ENCODE measurements around the gene TYSND1.
"Not testable (repeated sequence)": the region's sequence is repeated elsewhere in the genome, so short reads cannot be mapped to it uniquely, and the experiment has no call there.

Gene TYSND1, protein sequence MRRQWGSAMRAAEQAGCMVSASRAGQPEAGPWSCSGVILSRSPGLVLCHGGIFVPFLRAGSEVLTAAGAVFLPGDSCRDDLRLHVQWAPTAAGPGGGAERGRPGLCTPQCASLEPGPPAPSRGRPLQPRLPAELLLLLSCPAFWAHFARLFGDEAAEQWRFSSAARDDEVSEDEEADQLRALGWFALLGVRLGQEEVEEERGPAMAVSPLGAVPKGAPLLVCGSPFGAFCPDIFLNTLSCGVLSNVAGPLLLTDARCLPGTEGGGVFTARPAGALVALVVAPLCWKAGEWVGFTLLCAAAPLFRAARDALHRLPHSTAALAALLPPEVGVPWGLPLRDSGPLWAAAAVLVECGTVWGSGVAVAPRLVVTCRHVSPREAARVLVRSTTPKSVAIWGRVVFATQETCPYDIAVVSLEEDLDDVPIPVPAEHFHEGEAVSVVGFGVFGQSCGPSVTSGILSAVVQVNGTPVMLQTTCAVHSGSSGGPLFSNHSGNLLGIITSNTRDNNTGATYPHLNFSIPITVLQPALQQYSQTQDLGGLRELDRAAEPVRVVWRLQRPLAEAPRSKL

GRCh38 chr10:70146489-70147258 is at the start of gene TYSND1:
Gene TYSND1 (minus strand): TSS chr10:70146700. CDS start chr10:70146586, 114 bp downstream.
- peak; percentile 76 to 93 for DNase-seq (ENCODE audit: low read depth in 1 of 2, low spot score in 1 of 2)

- DNase-seq (ENCODE audit: low read depth in 1 of 2, low spot score in 1 of 2): no peak
Measured at GRCh38 chr10:70193391-70193844, 46.9 kb upstream of the TYSND1 start.

GRCh38 chr10:70192326-70192968 is 45.9 kb upstream of the TYSND1 start:
- DNase-seq (ENCODE audit: low read depth in 1 of 2, low spot score in 1 of 2): no peak

DNA sequence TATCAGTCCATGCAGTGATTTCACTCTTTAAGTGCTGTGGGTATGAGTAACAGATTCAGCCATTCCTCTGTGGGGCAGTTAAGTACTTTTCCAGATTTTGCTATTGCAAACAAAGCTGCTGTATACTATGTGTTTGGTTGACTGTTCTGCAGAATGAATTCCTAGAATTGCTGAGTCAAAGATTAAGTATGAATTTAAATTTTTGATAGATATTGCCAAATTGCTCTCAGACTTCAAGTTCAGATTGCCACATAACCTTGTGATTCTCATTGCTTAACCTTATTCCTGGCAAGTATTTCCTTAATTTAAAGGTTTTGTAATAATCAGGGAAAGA is 45.4 kb upstream of the TYSND1 start:
- DNase-seq (ENCODE audit: low read depth in 1 of 2, low spot score in 1 of 2): no peak

- DNase-seq (ENCODE audit: low read depth in 1 of 2, low spot score in 1 of 2): no peak
Measured at GRCh38 chr10:70191161-70191971, 44.9 kb upstream of the TYSND1 start.

GRCh38 chr10:70190581-70190980 is 44.1 kb upstream of the TYSND1 start:
- DNase-seq (ENCODE audit: low read depth in 1 of 2, low spot score in 1 of 2): no peak

GRCh38 chr10:70190102-70190501 is 43.6 kb upstream of the TYSND1 start:
- no peak for DNase-seq (ENCODE audit: low read depth in 1 of 2, low spot score in 1 of 2)

DNA sequence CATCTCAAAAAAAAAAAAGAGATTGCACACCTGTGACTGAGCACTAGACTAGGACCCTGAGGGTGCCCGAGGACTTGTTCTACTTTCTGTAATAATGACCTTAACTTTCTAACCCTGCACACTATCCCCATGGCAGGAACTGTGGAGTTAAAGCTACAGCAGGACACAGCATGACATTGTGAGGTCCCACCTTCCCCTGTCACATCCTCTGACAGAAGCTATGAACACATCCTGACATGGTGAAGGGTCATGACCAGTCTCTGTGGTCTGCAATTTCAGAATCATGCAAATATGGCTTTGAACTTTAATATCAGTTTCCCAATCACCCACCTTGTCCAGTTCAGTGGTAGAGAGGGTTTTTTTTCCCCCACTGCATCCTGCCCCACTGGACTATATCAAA is 42.3 kb upstream of the TYSND1 start:
- no peak for DNase-seq (ENCODE audit: low read depth in 1 of 2, low spot score in 1 of 2)

DNA sequence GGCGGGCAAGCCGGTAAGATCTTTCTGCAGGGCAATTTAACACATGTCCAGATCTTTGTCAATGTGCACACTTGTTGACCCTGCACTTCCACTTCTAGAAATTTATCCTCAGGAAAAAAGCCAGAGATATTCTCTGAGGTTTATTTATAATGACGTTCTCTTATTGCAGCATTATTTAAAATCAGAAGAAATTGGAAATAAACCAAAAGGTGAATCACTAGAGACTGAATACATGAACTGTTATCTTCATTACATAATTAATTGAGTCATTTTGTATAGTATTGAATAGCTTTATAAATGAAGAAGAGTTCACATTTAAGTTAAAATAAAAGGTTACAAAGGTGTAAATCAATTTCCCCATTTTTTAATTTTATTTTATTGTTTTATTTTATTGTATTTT is 40.1 kb upstream of the TYSND1 start:
- DNase-seq (ENCODE audit: low read depth in 1 of 2, low spot score in 1 of 2): no peak

GRCh38 chr10:70186090-70186489 is 39.6 kb upstream of the TYSND1 start:
- DNase-seq (ENCODE audit: low read depth in 1 of 2, low spot score in 1 of 2): no peak

- DNase-seq (ENCODE audit: low read depth in 1 of 2, low spot score in 1 of 2): no peak
Measured at GRCh38 chr10:70183304-70183703, 36.8 kb upstream of the TYSND1 start.

- not testable (repeated sequence) for DNase-seq (ENCODE audit: low read depth in 1 of 2, low spot score in 1 of 2)
Measured at GRCh38 chr10:70179209-70179608, 32.7 kb upstream of the TYSND1 start.

DNA sequence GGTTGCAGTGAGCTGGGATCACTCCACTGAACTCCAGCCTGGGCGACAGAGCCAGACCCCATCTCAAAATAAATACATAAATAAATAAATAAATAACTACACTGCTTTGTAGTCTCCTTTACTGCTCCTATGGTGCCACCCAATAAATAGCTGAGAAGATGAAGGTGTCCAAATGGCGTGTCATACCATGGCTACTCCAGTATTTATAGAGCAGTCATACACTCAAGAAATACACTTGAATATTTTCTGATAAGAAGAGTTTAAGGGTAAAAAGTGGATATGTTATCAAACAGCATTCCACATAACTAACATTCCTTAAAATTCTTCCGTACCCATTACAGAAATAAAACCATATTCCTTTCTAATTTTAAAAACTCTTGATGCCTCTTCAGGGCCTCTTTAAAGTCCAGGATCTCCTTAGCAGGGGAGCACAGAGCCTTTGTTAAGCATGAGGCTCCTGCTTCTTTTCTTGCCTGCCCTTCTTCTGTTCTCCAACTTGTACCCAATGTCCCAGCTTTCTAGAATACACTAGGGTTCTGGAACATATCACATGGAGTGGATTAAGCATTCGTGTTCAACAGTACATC is 31.7 kb upstream of the TYSND1 start:
- no peak for DNase-seq (ENCODE audit: low read depth in 1 of 2, low spot score in 1 of 2)

- no peak for DNase-seq (ENCODE audit: low read depth in 1 of 2, low spot score in 1 of 2)
Measured at GRCh38 chr10:70176441-70176840, 29.9 kb upstream of the TYSND1 start.

- DNase-seq (ENCODE audit: low read depth in 1 of 2, low spot score in 1 of 2): no peak
Measured at GRCh38 chr10:70175516-70175915, 29.0 kb upstream of the TYSND1 start.

GRCh38 chr10:70174058-70174741 is 27.7 kb upstream of the TYSND1 start:
- no peak for DNase-seq (ENCODE audit: low read depth in 1 of 2, low spot score in 1 of 2)

GRCh38 chr10:70169649-70170364 is 23.3 kb upstream of the TYSND1 start:
- no peak for DNase-seq (ENCODE audit: low read depth in 1 of 2, low spot score in 1 of 2)

DNA sequence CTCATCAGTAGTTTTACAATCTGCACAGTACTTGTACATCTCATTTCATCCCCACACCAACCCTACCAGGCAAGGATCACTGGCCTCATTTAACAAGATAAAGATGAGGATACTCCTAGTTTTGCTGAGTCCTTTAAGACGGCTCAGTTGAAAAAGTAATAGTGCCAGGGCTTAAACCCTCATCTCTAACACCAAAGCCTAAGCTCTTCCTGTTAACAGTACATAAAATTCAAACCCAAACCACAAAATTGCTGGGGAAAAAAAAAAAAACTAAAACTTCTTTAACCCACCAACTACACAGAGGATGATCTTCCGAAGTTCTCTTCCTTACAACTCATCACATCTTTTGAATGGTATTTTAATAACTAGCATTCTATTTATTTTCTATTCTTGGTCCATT is 22.5 kb upstream of the TYSND1 start:
- no peak for DNase-seq (ENCODE audit: low read depth in 1 of 2, low spot score in 1 of 2)

- DNase-seq (ENCODE audit: low read depth in 1 of 2, low spot score in 1 of 2): no peak
Measured at GRCh38 chr10:70167246-70167645, 20.7 kb upstream of the TYSND1 start.

Data from activated CD4-positive, alpha-beta T cell treated with anti-CD3 and anti-CD28 coated beads, Interleukin-2, amount 50 U/mL, for 24 hours (primary cell).